IgD-negative memory B cell (primary cell): ENCODE data around the gene FXN. TPM values are rescaled to one million over a fixed set of nuclear protein-coding genes. Genes with fewer than 3 reads are reported as not detected.

Source experiments
- H3K27ac Mint-ChIP-seq, 3 donors: one replicate each; pipeline ENCODE4 v1.8.0; 2020 to 2022; ENCODE audit warnings: mild to moderate bottlenecking in 3 of 3, mixed read lengths in 3 of 3, moderate library complexity in 1 of 3
- H3K27me3 Mint-ChIP-seq: one replicate; pipeline ENCODE4 v1.8.0; 2021; ENCODE audit warnings: mixed read lengths
- H3K36me3 Mint-ChIP-seq: one replicate; pipeline ENCODE4 v1.8.0; 2020; ENCODE audit warnings: mild to moderate bottlenecking, mixed read lengths
- H3K4me1 Mint-ChIP-seq, 3 donors: one replicate each; pipeline ENCODE4 v1.8.0; 2020 to 2022; ENCODE audit warnings: mixed read lengths in 3 of 3, mild to moderate bottlenecking in 1 of 3
- H3K4me3 Mint-ChIP-seq, 4 donors: one replicate each; pipeline ENCODE4 v1.8.0; 2020 to 2022; ENCODE audit warnings: mild to moderate bottlenecking in 4 of 4, mixed read lengths in 4 of 4, moderate library complexity in 3 of 4
- H3K9me3 Mint-ChIP-seq, 3 donors: one replicate each; pipeline ENCODE4 v1.8.0; 2020 to 2021; ENCODE audit warnings: mixed read lengths in 3 of 3, mild to moderate bottlenecking in 1 of 3
- polyA plus RNA-seq: library from polyadenylated mRNA; unstranded; fragments of 300-500 nt; fragmentation: Illumina TruSeq; gene quantifications from one replicate; pipeline ENCODE4 v1.2.3, GENCODE V29; 2021

The FXN gene
- polyA plus RNA-seq, 1 donor from 2014 or later, result 44.7 TPM

DNA sequence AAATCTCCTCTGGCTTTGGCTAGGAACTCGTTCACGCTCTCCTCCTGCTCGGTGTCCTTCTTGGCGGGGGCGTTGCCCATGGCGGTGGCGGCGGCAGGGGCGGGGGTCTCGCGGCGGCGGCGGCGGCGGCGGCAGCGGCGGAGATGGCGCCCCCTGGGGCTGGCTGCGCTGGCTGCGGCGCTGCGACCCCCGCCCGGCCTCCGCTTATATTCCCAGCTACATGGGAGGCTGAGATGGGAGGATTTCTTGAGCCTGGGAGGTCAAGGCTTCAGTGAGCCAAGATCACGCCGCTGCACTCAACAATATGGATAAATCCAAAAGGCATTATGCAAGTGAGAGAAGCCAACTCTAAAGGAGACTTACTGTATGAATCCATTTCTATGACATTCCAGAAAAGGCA, 21.5 kb upstream of the FXN start, which contains the start of gene PRKACG:
PRKACG (minus strand) TSS at position 101 of the 400 bp plus-strand sequence; CDS start at position 80, 21 bp downstream.
- Mint-ChIP-seq H3K9me3 (no peaks in the 10 kb centered on the region), H3K4me1 (peaks cover 8 to 12% (median 10%) of the 10 kb centered on the region in 3 donors), H3K27ac (peak within 1 kb of the TSS in 1 of 3 donors; percentile 64), H3K4me3 (peak within 1 kb of the TSS in 1 of 4 donors; percentile 84), H3K27me3 (peaks cover 3% of the 10 kb centered on the region), H3K36me3 (peaks cover 2% of the 10 kb centered on the region)

DNA sequence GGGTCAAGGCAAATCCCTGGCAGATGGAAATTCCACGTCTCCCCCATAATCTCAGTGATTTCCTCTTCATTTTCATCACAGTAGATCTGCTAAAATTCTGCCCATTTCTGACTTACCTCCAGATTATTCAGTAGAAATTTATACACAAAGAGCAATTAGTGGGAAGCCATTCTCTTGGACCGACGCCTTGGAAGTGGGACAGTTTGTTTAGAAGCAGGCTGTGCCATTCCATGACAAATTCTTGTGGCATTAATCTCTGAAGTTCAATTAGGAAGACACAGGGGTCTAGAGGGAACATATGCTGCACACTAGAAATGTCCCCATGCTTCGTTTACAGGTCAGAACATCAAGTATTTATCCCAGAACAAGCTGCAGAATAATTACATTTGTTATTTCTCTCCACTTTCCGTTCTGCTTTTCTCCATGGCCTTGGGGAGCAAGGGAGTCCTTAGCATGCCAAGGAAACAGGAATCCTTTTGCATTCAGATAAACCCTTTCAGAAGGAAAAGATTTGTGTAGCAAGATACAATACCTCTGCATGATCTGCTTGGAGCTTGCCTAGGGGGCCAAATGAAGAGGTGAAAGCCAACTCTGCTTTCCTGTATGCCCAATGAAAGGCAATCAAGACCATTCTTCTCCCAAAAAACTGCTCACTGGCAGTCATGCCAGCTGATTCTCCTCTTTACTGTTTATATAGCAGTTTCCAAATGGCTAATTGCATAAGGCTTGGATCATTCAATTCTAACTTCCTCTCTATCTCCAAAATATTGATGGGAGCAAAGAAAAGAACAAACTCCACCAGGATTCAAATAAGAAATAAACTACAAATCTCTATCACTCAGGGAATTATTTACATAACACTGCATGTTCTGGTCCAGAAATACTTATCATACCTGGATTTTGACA, 19.1 kb upstream of the FXN start:
- no peaks in the 10 kb centered on the region for H3K36me3 Mint-ChIP-seq
- peaks cover 8 to 14% (median 10%) of the 10 kb centered on the region in 3 donors for H3K4me1 Mint-ChIP-seq
- H3K9me3 Mint-ChIP-seq, result no peaks in the 10 kb centered on the region
- peaks cover 3% of the 10 kb centered on the region for H3K27me3 Mint-ChIP-seq
- H3K27ac Mint-ChIP-seq, result no peak overlapping the region
- H3K4me3 Mint-ChIP-seq, result no peak overlapping the region

DNA sequence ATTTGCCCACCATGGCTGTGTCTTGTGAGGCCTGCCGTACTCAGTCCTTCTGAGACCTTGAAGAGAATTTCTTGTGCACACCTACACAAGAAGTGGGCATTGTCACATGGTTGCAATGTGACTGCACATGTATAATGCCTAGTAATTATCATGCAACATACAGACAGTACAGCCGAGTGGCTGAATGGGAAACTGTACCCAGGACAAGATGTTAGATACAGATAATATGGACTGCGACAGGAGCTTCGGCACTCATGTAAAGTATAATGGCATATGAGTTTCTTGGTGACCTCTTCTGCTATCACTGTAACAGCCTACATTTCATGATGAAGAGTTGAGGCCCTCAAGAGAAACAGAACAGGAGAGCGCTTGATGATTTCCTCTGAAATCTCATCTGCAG, 16.8 kb upstream of the FXN start:
- H3K36me3 Mint-ChIP-seq, result no peaks in the 10 kb centered on the region
- H3K9me3 Mint-ChIP-seq, result no peaks in the 10 kb centered on the region
- no peaks in the 10 kb centered on the region for H3K27me3 Mint-ChIP-seq
- no peak overlapping the region for H3K27ac Mint-ChIP-seq
- H3K4me1 Mint-ChIP-seq, result peaks cover 1 to 3% (median 3%) of the 10 kb centered on the region in 3 donors
- H3K4me3 Mint-ChIP-seq, result no peak overlapping the region

DNA sequence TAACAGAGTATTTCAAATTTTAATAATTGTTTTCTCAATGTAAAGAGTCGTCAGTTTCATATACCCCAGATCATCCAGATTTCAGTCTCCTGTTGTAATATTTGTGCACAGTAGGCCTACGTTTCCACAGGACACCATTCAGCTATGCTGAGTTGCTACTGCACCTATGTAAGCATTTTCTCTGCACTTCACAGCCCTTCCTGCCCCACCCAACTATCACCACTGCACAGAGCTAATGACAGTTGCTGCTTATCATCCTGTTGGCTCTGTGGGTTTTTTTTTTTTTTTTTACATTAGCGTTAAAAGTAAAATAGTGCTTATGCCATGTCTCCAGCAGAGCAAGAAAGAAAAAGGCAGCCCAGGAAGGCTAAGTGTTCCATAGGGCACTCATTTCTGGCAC, 15.7 kb upstream of the FXN start:
- no peaks in the 10 kb centered on the region for H3K36me3 Mint-ChIP-seq
- H3K4me3 Mint-ChIP-seq, result no peak overlapping the region
- no peaks in the 10 kb centered on the region for H3K27me3 Mint-ChIP-seq
- H3K27ac Mint-ChIP-seq, result no peak overlapping the region
- H3K4me1 Mint-ChIP-seq, result peaks cover 1 to 2% (median 2%) of the 10 kb centered on the region in 3 donors
- H3K9me3 Mint-ChIP-seq, result no peaks in the 10 kb centered on the region

DNA sequence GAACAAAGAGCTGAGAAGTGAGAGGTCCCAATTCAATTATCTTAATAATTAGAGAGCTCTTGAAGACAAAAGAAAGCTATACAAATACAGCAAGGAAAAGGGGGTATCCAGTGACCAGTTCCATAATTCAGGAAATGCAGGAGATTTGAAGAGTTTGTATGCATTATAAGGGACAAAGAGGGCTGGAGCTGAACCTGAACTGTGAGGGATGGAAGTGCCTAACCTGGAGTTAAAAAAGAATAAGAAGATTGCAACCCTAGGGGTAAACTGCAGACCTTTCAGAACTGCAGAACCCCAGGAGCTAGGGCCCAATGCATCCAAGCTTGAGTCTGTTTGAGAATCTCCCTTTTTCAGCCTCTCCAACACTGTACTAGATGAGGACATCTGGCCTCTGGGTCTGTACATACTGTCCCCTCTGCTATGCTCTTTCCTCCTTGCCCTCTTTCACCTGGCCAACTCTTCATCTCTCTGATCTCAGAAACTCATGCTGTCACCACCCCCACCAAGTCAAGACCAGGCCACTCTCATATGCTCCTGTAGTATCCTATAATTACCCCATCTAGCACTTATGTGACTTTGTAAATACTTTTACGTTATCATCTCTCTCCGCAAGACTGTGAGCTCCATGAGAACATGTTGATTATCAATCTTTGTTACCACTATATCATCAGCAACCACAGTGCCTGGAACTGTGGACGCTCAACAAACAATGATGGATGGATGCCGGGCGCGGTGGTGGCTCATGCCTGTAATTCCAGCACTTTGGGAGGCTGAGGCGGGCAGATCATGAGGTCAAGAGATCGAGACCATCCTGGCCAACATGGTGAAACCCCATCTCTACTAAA, 15.0 kb upstream of the FXN start:
- Mint-ChIP-seq H3K4me1 (peaks cover 0 to 2% (median 1%) of the 10 kb centered on the region in 3 donors), H3K27me3 (no peaks in the 10 kb centered on the region), H3K9me3 (no peaks in the 10 kb centered on the region), H3K36me3 (no peaks in the 10 kb centered on the region), H3K4me3 (no peak overlapping the region), H3K27ac (no peak overlapping the region)

DNA sequence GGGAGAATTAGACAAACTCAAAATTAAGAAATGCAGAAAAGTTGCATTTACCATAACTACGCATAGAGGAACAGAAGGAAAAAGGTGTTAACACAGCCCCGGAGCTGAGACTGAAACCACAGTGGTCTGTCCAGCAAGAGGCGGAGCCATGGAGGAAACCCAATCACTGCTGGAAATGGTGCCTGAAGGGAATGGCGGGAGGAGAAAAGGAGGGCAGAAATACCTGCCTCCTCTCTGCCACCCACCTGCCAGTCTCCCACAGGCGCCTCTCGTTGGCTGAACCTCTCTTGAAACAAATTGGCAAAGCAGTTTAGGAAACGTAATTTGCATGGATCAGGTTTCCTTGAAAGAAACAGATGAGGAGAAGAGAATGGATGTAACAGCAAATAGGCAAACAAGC, 11.9 kb upstream of the FXN start:
- H3K27ac Mint-ChIP-seq, result no peak overlapping the region
- H3K9me3 Mint-ChIP-seq, result no peaks in the 10 kb centered on the region
- peaks cover 2 to 7% (median 7%) of the 10 kb centered on the region in 3 donors for H3K4me1 Mint-ChIP-seq
- H3K36me3 Mint-ChIP-seq, result no peaks in the 10 kb centered on the region
- H3K27me3 Mint-ChIP-seq, result no peaks in the 10 kb centered on the region
- H3K4me3 Mint-ChIP-seq, result no peak overlapping the region

DNA sequence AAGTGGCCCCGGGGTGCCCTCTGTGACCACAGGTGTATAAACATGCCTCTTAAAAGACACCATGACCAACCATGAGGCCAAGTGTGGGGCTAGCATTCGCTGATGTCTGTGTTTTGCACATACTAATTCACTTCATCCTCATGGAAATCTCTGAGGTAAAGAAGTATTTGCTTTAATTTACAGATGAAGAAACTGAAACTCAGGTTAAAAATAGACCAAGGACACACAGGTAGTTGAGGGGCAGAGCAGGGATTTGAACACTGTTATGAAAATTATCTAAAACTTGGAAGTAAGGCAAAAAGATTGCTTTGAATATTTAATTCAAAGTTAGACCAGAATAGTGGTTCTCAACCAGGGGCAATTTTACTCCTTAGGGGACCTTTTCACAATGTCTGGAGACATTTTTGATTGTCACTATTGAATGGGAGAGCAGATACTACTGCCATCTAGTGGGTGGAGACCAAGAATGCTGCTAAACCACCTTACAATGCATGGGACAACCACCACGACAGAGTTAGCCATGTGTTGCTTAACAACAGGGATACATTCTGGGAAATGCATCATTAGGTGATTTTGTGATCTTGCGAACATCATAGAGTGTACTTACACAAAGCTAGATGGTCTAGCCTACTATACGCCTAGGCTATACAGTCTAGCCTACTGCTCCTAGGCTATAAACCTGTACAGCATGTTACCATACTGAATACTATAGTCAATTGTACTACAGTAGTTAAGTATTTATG, 8.0 kb upstream of the FXN start:
- Mint-ChIP-seq H3K4me1 (peaks cover 0 to 7% (median 5%) of the 10 kb centered on the region in 3 donors), H3K27ac (no peak overlapping the region), H3K36me3 (no peaks in the 10 kb centered on the region), H3K4me3 (peak overlapping the region in 2 of 4 donors; percentile 19 to 30), H3K9me3 (no peaks in the 10 kb centered on the region), H3K27me3 (no peaks in the 10 kb centered on the region)

DNA sequence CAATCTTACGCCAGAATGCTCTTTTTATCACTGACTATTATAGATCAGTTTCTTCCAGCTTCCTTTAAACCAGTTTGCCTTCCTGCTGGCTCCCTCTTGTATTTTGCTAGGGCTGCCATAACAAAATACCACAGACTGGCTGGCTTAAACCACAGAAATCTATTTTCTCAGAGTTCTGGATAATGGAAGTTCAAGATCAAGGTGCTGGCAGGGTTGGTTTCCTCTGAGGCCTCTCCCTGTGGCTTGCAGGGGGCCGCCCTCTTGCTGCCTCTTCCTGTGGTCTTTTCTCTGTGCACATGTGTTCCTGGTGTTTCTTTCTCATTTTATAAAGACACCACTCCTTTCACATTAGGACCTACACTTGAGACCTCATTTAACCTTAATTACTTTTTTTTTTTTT, 6.8 kb upstream of the FXN start:
- Mint-ChIP-seq H3K36me3 (no peaks in the 10 kb centered on the region), H3K9me3 (no peaks in the 10 kb centered on the region), H3K4me3 (no peak overlapping the region), H3K27me3 (no peaks in the 10 kb centered on the region), H3K27ac (peak overlapping the region in 1 of 3 donors; percentile 13), H3K4me1 (peaks cover 0 to 7% (median 5%) of the 10 kb centered on the region in 3 donors)

DNA sequence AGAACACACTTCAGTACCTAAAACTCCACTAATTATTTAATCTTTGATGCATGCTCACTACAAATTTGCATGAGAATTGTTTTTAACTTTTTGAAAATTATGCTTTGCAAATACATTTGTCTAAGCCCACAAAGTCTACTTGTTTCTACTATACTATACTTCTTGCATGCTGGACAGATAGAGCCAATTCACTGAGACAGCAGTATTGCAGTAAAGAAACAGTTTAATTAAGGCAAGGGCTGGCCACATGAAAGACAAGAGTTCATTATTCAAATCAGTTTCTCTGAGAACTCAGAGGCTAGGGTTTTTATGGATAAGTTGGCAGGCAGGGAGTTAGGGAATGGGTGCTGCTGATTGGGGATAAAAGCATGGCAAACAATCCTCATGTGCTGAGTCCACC, 6.0 kb upstream of the FXN start:
- Mint-ChIP-seq H3K27me3 (no peaks in the 10 kb centered on the region), H3K36me3 (no peaks in the 10 kb centered on the region), H3K27ac (no peak overlapping the region), H3K9me3 (no peaks in the 10 kb centered on the region), H3K4me1 (peaks cover 0 to 7% (median 5%) of the 10 kb centered on the region in 3 donors), H3K4me3 (peak overlapping the region in 1 of 4 donors; percentile 39)

DNA sequence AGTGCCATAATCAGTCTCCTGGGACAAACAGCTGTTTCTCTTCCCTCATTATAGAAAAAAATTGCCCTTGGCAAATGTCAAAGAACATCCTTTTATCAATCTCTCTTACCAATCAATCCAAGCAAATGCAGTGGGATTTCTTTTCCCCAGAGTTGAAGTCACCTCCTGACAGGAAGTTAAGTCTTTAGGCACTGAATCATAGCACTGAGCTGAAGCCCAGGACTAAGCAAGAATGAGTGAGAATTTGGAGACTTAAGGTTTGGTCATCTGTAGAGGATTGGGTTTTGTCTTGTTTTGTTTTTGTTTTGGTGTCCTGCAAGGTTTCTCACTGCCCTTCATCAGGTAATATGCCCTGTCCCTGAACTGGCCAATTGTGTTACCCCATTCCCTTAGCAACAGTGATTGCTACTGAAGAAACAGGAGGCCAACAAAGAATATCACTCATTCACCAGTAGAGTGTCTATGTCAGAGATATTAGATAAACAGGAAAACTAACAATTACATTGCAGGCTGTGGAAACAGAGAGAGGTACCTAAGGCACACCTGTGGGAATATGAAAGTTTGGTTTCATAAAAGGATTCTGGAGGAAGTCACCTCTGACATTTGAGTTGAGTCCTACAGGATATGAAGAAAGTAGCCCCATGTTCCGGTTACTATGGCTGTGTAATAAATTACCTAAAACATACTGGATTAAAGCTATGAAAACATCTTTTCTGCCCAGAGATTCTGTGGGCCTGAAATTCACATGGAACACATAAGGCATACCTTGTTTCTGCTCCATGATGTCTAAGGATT, 4.5 kb upstream of the FXN start:
- Mint-ChIP-seq H3K4me1 (peaks cover 2 to 9% (median 8%) of the 10 kb centered on the region in 3 donors), H3K9me3 (no peaks in the 10 kb centered on the region), H3K36me3 (no peaks in the 10 kb centered on the region), H3K4me3 (no peak overlapping the region), H3K27me3 (no peaks in the 10 kb centered on the region), H3K27ac (no peak overlapping the region)

DNA sequence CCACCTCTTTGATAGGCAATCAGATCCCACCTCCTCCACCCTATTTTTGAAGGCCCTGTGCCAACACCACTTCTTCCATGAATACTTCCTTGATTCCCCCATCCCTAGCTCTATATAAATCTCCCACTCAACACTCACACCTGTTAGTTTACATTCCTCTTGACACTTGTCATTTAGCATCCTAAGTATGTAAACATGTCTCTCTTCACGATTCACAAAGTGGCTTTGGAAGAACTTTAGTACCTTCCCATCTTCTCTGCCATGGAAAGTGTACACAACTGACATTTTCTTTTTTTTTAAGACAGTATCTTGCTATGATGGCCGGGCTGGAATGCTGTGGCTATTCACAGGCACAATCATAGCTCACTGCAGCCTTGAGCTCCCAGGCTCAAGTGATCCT, 1.5 kb upstream of the FXN start:
- no peaks in the 10 kb centered on the region for H3K27me3 Mint-ChIP-seq
- H3K36me3 Mint-ChIP-seq, result no peaks in the 10 kb centered on the region
- H3K9me3 Mint-ChIP-seq, result no peaks in the 10 kb centered on the region
- peaks cover 7 to 14% (median 8%) of the 10 kb centered on the region in 3 donors for H3K4me1 Mint-ChIP-seq
- peak overlapping the region in 2 of 3 donors; percentile 7 to 54 for H3K27ac Mint-ChIP-seq
- H3K4me3 Mint-ChIP-seq, result peak overlapping the region in 3 of 4 donors; percentile 8 to 65 (median 56)

DNA sequence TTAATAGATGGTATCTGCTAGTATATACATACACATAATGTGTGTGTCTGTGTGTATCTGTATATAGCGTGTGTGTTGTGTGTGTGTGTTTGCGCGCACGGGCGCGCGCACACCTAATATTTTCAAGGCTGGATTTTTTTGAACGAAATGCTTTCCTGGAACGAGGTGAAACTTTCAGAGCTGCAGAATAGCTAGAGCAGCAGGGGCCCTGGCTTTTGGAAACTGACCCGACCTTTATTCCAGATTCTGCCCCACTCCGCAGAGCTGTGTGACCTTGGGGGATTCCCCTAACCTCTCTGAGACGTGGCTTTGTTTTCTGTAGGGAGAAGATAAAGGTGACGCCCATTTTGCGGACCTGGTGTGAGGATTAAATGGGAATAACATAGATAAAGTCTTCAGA, 757 bp downstream of the FXN start:
- Mint-ChIP-seq H3K27ac (peak overlapping the region; percentile 44 to 93 (median 84)), H3K9me3 (no peaks in the 10 kb centered on the region), H3K4me1 (peaks cover 7 to 16% (median 8%) of the 10 kb centered on the region in 3 donors), H3K27me3 (no peaks in the 10 kb centered on the region), H3K36me3 (peaks cover 2% of the 10 kb centered on the region), H3K4me3 (peak overlapping the region; percentile 89 to 97 (median 96))

DNA sequence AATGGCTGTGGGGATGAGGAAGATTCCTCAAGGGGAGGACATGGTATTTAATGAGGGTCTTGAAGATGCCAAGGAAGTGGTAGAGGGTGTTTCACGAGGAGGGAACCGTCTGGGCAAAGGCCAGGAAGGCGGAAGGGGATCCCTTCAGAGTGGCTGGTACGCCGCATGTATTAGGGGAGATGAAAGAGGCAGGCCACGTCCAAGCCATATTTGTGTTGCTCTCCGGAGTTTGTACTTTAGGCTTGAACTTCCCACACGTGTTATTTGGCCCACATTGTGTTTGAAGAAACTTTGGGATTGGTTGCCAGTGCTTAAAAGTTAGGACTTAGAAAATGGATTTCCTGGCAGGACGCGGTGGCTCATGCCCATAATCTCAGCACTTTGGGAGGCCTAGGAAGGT, 1.2 kb downstream of the FXN start:
- Mint-ChIP-seq H3K9me3 (no peaks in the 10 kb centered on the region), H3K4me1 (peaks cover 7 to 16% (median 8%) of the 10 kb centered on the region in 3 donors), H3K36me3 (peaks cover 2% of the 10 kb centered on the region), H3K27ac (peak overlapping the region in 2 of 3 donors; percentile 44 to 93), H3K27me3 (no peaks in the 10 kb centered on the region), H3K4me3 (peak overlapping the region; percentile 89 to 97 (median 96))

DNA sequence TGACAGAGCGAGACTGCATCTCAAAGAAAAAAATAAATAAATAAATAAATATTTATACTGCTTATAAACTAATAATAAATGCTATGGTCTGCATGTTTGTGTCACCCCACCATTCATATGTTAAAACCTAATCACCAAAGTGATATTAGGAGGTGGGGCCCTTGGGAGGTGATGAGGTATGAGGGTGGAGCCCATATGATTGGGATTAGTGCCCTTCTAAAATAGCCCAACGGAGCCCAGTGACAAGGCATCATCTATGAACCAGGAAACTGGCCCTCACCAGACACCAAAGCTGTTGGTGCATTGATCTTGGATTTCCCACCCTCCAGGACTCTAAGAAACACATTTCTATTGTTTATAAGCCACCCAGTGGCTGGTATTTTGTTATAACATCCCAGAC, 5.1 kb downstream of the FXN start:
- Mint-ChIP-seq H3K27ac (no peak overlapping the region), H3K36me3 (peaks cover 2% of the 10 kb centered on the region), H3K9me3 (no peaks in the 10 kb centered on the region), H3K4me1 (peaks cover 7 to 17% (median 13%) of the 10 kb centered on the region in 3 donors), H3K4me3 (no peak overlapping the region), H3K27me3 (no peaks in the 10 kb centered on the region)
